KOPT-K1 (cell line): ENCODE data around the gene GALNT9.
"Not testable (repeated sequence)": the region's sequence is repeated elsewhere in the genome, so short reads cannot be mapped to it uniquely, and the experiment has no call there.

Experiments used
- H3K27ac ChIP-seq: fragments of 200-600 bp; sonication (generic); 2 replicates; pipeline ENCODE4 v1.5.1; 2016; ENCODE audit warnings: antibody characterized with exemption, mild to moderate bottlenecking, low read depth, low read length; ENCODE audit not compliant: poor library complexity, severe bottlenecking
- H3K36me3 ChIP-seq: fragments of 200-600 bp; sonication (generic); 2 replicates; pipeline ENCODE4 v1.5.1; 2017; ENCODE audit warnings: antibody characterized with exemption, mild to moderate bottlenecking, low read length, moderate library complexity; ENCODE audit not compliant: insufficient read depth
- H3K9me3 ChIP-seq: fragments of 200-600 bp; sonication (generic); 2 replicates; pipeline ENCODE4 v1.5.1; 2017; ENCODE audit warnings: antibody characterized with exemption, low read length, mild to moderate bottlenecking; ENCODE audit not compliant: insufficient read depth, poor library complexity, severe bottlenecking

GALNT9 gene

GRCh38 chr12:132329036-132329719 is at the start of gene GALNT9:
TSS of gene GALNT9 (minus strand) at chr12:132329589. CDS start at chr12:132329203, 386 bp downstream.
- H3K9me3 ChIP-seq = peaks cover 13% of the 10 kb centered on the region

GRCh38 chr12:132379057-132379456 is 49.7 kb upstream of the GALNT9 start:
- not testable (repeated sequence) for H3K36me3 ChIP-seq, H3K9me3 ChIP-seq, H3K27ac ChIP-seq

More at GRCh38 chr12:132329036-132329719, at the start of gene GALNT9:
- H3K36me3 ChIP-seq = no peaks in the 10 kb centered on the region
- no peak within 1 kb of the TSS for H3K27ac ChIP-seq

GRCh38 chr12:132377147-132377546 is 47.8 kb upstream of the GALNT9 start:
- Histone ChIP-seq H3K9me3 (peaks cover 2% of the 10 kb centered on the region), H3K27ac (no peak overlapping the region), H3K36me3 (no peaks in the 10 kb centered on the region)

- H3K36me3 ChIP-seq = no peaks in the 10 kb centered on the region
- H3K9me3 ChIP-seq = peaks cover 4% of the 10 kb centered on the region
- H3K27ac ChIP-seq = no peak overlapping the region
Measured at GRCh38 chr12:132376464-132376830, 47.1 kb upstream of the GALNT9 start.

- H3K36me3 ChIP-seq = no peaks in the 10 kb centered on the region
- H3K27ac ChIP-seq = no peak overlapping the region
- H3K9me3 ChIP-seq = peaks cover 4% of the 10 kb centered on the region
Measured at GRCh38 chr12:132375747-132376463, 46.5 kb upstream of the GALNT9 start.

DNA sequence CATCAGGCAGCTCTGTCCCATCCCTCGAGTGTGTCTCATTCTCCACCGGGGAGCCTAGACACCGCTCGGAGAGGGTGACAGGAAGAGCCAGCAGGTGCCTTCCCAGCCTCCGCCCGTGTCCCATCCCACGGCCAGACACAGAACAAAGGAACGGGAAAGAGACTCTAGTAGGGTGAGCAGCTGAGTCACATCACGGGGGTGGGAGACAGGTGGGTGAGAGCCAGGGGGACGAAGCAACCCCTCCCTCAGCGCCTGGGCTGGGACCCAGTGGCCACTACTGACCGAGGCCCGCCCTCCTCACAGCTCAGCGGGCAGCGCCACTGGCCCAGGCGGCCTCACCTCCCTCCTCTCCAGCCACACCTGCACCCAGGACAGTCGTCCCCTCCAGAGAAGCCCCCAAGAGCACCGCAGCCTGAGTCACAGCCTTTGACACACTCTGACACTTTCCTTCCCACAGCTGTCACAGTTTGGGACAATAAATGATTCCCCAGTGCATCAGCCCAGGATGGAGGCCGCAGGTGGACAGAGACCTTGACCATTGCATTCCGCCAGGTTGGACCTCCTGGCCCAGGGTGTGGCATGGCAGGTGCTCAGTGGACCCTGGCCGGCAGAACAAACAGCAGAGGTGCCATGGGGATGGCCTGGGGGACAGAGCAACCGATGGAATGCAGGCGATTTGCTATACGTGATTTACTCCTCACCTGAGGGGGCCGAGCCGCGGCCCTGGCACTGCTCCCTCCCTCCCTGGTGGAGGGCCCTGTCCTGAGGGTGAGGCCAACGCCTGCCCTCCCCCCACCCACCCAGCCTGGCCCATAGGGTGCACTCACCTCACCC is 45.4 kb upstream of the GALNT9 start:
- Histone ChIP-seq H3K9me3 (peaks cover 4% of the 10 kb centered on the region), H3K36me3 (no peaks in the 10 kb centered on the region), H3K27ac (no peak overlapping the region)

DNA sequence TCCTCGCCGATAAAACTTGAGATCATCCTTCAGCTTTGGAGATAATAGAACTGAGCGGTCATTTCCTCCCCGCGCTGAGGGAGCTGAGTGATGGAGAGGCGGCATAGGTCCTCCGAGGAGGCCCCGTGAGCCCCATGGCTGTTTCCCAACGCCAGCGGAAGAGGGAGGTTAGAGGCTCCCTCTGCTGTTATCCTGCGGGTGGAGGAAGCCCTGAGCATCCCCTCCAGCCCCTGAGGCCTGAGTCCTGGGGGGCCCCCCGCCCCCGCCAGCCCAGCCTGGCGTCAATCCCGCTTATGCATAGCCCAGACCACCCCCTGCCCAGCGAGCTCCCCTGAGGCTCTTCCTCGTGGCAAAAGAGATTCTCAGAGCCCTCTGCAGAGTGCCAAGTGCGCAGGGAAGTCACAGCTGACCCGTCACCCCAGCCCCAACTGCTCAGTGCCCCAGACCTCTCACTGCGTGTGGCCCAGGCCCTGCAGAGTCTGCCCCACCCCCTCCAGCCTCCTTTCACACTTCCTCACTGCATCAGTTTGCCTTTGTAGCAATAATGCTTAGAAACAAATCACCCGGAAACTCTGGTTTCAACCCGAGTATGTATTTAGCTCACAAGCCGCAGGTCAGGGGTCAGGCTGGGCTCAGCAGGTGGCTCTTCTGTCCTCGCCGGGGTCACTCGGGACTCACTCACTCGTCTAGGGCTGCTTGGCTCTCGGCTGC is 44.7 kb upstream of the GALNT9 start:
- Histone ChIP-seq H3K9me3 (peaks cover 4% of the 10 kb centered on the region), H3K27ac (no peak overlapping the region), H3K36me3 (no peaks in the 10 kb centered on the region)

- H3K27ac ChIP-seq = no peak overlapping the region
- H3K36me3 ChIP-seq = no peaks in the 10 kb centered on the region
- peaks cover 4% of the 10 kb centered on the region for H3K9me3 ChIP-seq
Measured at GRCh38 chr12:132367852-132368251, 38.5 kb upstream of the GALNT9 start.

DNA sequence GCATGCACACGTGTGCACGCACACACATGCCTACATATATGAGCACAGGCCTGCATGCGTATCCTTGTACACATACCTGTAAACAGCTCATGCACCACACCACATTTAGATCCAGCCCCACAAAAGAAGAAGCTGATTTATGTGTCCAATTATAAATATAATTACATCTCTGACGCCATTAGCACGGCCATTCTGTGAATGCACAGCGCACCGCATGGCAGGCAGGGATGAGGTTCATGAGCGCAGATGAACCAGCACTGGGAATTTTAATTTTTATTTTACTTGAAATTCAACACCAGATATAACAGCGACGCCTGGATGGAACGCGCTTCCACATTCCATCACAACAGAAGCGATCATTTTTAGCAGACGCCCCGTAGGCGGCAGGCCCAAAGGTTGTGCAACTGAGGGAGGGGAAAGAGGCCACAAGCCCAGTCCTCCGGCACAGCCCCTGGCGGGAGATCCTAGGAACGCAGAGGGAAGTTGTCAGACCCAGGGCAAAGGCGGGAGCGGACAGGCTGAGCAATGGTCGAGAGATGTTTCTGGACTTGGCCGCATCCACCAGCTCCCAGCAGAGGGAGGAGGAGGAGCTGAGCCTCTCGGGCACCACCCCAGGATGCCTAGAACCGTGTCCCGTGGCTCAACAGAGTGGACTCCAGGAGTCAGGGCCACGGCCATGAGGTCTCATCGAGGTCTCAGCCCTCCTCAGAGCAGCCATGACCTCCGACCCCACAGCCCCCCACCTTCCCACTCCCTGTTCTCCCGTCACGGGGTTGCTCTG is 37.9 kb upstream of the GALNT9 start:
- peaks cover 4% of the 10 kb centered on the region for H3K9me3 ChIP-seq
- no peaks in the 10 kb centered on the region for H3K36me3 ChIP-seq
- H3K27ac ChIP-seq = no peak overlapping the region

GRCh38 chr12:132366341-132366861 is 37.0 kb upstream of the GALNT9 start:
- Histone ChIP-seq H3K9me3 (peaks cover 2% of the 10 kb centered on the region), H3K36me3 (no peaks in the 10 kb centered on the region), H3K27ac (no peak overlapping the region)

DNA sequence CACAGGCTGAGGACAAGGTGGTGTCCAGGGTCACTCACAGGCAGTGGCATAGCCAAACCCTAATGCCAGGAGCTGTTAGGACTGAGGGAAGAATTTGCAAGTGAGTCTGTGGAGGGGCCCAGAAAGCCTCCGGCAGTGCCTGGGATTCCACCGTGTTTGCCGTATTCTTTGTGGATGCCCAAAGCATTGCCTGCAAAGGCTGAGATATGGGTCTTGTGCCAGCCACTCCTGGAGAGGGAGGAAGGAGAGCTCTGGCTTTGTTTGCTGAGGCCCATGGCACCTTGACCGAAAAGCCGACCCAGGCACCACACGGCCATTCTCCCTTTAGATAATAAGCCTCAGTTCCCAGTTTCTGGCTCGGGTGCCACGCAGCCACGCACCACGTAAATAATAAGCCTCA is 35.8 kb upstream of the GALNT9 start:
- Histone ChIP-seq H3K27ac (no peak overlapping the region), H3K9me3 (peaks cover 13% of the 10 kb centered on the region), H3K36me3 (no peaks in the 10 kb centered on the region)

GRCh38 chr12:132364348-132364902 is 35.0 kb upstream of the GALNT9 start:
- no peaks in the 10 kb centered on the region for H3K36me3 ChIP-seq
- no peak overlapping the region for H3K27ac ChIP-seq
- H3K9me3 ChIP-seq = peaks cover 21% of the 10 kb centered on the region

- Histone ChIP-seq H3K27ac (no peak overlapping the region), H3K36me3 (no peaks in the 10 kb centered on the region), H3K9me3 (peaks cover 28% of the 10 kb centered on the region)
Measured at GRCh38 chr12:132363661-132364347, 34.4 kb upstream of the GALNT9 start.
